ENCODE measurements around the gene PSMB2.

PSMB2 gene

DNA sequence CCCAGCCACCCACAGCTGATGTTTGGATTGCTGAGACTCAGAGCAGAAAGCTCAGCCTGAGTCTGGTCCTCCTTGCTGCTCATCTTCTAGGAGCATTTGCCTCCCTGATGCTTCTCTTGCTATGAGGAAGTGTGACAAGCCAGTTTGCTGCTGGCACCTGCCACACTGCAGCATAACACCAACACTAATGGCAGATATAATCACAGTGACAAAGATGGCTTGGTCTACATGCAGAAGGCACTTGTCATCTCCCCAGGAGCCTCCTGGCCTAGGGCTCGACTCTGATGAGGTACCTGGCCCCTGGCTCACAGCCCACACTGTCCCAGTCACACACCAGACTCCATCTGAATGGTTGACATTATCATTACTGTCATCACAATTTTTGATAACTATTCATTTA lies 13.9 kb upstream of the PSMB2 start:
- DNase-seq: no peak
- in situ Hi-C loops (cut with HindIII; ENCODE audit: low pct_ligation_motif_present, low pct_unique_long_range_greater_than_20kb, low sequenced_read_pairs): no loop called here

- no peak for DNase-seq
- in situ Hi-C loops (cut with HindIII; ENCODE audit: low pct_ligation_motif_present, low pct_unique_long_range_greater_than_20kb, low sequenced_read_pairs): no loop called here
Observed at GRCh38 chr1:35650416-35650815, 9.1 kb upstream of the PSMB2 start.

GRCh38 chr1:35646043-35646442 lies 4.7 kb upstream of the PSMB2 start:
- in situ Hi-C loops (cut with HindIII; ENCODE audit: low pct_ligation_motif_present, low pct_unique_long_range_greater_than_20kb, low sequenced_read_pairs): no loop called here
- peak; percentile 11 for DNase-seq

DNA sequence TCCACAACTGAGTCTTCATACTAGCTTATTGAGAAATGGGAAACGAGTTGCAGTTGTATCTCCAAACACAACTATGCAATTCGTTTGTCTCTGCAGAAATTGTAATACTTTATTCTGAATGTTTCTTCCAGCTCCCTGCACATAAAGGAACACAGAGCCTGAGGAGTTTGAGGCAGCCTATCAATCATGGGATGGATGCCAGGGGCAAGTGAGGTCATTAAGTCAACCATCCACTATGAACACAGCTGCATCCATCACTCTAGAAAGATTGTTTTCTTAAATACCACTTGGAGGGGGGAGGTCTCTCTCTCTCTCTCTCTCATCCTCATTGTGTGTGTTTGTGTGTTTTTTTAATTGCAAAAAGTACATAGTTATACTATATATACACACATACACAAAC lies 2.9 kb upstream of the PSMB2 start:
- in situ Hi-C loops (cut with HindIII; ENCODE audit: low pct_ligation_motif_present, low pct_unique_long_range_greater_than_20kb, low sequenced_read_pairs): no loop called here
- DNase-seq: no peak

DNA sequence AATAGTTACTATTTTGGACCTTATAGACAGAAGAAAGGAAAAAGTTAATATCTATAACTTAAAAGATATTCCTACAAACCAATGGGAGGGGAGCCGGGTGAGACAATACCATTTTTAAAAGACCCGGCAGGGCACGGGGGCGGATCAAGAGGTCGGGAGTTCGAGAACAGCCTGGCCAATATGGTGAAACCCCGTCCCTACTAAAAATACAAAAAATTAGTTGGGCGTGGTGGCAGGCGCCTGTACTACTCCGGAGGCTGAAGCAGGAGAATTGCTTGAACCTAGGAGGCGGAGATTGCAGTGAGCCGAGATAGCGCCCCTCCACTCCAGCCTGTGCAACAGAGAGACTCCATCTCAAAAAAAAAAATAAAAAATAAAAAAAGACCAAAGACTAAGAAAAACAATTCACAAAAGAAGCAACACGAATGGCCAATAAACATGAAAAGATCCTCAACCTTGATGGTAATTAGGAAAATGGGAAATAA lies 1.2 kb upstream of the PSMB2 start:
- in situ Hi-C loops (cut with HindIII; ENCODE audit: low pct_ligation_motif_present, low pct_unique_long_range_greater_than_20kb, low sequenced_read_pairs): no loop called here
- DNase-seq: peak; percentile 38

- peak; percentile 7 for DNase-seq
- in situ Hi-C loops (cut with HindIII; ENCODE audit: low pct_ligation_motif_present, low pct_unique_long_range_greater_than_20kb, low sequenced_read_pairs): no loop called here
Observed at GRCh38 chr1:35640380-35641232, 720 bp downstream of the PSMB2 start.

- in situ Hi-C loops (cut with HindIII; ENCODE audit: low pct_ligation_motif_present, low pct_unique_long_range_greater_than_20kb, low sequenced_read_pairs): no loop called here
- DNase-seq: peak; percentile 65
Observed at GRCh38 chr1:35637401-35637809, 3.9 kb downstream of the PSMB2 start.

GRCh38 chr1:35633547-35633946 lies 7.8 kb downstream of the PSMB2 start:
- in situ Hi-C loops (cut with HindIII; ENCODE audit: low pct_ligation_motif_present, low pct_unique_long_range_greater_than_20kb, low sequenced_read_pairs): no loop called here
- DNase-seq: no peak

- in situ Hi-C loops (cut with HindIII; ENCODE audit: low pct_ligation_motif_present, low pct_unique_long_range_greater_than_20kb, low sequenced_read_pairs): no loop called here
- DNase-seq: no peak
Observed at GRCh38 chr1:35631396-35631795, 9.9 kb downstream of the PSMB2 start.

DNA sequence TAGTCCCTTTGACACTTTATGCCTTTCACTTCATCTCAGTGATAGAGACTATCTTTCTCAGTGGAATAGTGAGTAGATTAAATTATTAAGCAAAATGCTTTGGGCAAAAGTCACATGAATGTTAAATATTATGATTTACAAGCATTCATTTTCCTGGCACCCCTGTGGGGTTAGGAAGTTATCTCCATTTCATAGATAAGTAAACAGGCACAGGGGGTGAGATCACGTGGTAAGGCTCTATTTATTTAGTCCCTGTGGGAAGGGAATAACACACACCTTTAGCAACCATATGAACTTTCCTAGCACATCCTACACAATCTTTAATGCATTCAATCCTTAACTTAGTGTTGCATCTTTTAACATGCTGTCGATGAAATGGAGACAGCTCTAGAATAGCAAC lies 12.3 kb downstream of the PSMB2 start:
- no peak for DNase-seq
- in situ Hi-C loops (cut with HindIII; ENCODE audit: low pct_ligation_motif_present, low pct_unique_long_range_greater_than_20kb, low sequenced_read_pairs): no loop called here

- in situ Hi-C loops (cut with HindIII; ENCODE audit: low pct_ligation_motif_present, low pct_unique_long_range_greater_than_20kb, low sequenced_read_pairs): no loop called here
- DNase-seq: no peak
Observed at GRCh38 chr1:35623832-35624231, 17.5 kb downstream of the PSMB2 start.

DNA sequence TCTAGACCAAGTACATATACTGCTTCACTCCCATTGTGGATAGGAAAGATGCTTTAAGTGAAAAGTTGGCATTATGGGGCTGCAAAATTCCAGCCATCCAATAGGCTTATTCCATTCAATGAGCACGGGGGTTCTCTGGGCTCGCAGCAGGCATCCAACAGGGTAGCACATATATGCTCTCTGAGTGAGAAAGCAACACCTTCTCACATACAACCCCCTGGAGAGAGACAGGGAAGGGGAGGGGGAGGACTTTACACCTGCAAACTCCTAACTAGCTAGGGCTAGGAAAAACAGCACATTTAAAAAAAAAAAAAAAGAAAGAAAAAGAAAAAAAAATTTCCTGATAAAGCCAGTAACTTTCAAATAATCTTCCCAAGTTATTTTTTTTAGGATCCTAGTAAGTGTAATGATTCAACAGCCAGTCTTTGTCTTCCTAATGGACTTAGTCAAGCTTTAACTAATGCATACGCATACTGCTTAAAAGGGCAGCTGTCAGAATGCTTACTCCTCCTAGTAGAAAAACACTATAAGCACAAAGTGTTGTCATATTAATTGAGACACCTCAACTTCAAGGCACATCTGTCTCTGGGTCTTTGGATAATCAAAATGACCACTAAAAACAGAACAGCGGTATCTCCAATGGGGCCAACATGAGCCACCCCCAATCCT lies 18.7 kb downstream of the PSMB2 start:
- in situ Hi-C loops (cut with HindIII; ENCODE audit: low pct_ligation_motif_present, low pct_unique_long_range_greater_than_20kb, low sequenced_read_pairs): no loop called here
- no peak for DNase-seq

DNA sequence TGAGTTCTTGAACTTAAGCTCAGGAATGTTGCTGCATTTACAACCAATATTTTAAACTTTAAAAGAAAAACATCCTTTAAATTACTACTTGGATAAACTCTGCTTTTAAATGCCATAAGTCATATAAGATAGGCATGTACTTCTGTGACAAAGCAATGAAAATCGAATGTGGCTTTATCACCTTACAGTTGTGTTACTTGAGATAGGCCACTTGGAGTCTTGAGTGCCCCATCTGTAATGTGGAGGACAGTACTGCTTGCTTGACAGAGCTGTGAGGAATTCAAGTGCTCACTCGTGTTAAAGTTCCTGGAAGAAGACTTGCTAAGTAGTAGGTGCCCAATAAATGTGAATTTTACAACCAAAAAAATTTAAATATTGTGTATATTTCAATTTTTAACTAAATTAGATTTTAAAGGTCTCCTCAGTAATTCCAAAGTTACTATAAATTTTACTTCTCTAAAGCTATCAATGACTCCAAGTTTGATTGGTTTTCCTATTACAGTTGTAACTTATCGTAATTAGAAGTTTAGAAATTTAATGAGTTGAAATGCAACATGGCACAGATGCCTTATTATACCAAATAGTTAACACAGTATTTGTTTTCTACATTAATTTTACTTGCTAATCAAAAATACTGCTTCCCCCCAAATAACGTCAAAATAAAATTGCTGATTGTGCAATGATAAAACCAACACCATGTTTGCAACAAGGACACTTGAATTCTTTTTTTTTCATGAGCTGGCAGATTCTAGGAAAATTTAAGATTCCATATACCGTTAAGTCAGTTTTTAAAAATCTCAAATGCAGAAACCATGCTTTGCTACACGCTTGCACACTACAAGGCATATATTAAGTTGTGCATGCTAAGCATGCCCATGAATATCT lies 21.8 kb downstream of the PSMB2 start:
- DNase-seq: no peak
- in situ Hi-C loops (cut with HindIII; ENCODE audit: low pct_ligation_motif_present, low pct_unique_long_range_greater_than_20kb, low sequenced_read_pairs): no loop called here

- in situ Hi-C loops (cut with HindIII; ENCODE audit: low pct_ligation_motif_present, low pct_unique_long_range_greater_than_20kb, low sequenced_read_pairs): no loop called here
- DNase-seq: no peak
Observed at GRCh38 chr1:35615440-35615839, 25.9 kb downstream of the PSMB2 start.

GRCh38 chr1:35611655-35612054 lies 29.7 kb downstream of the PSMB2 start:
- in situ Hi-C loops (cut with HindIII; ENCODE audit: low pct_ligation_motif_present, low pct_unique_long_range_greater_than_20kb, low sequenced_read_pairs): no loop called here

GRCh38 chr1:35605867-35606182 lies 35.5 kb downstream of the PSMB2 start:
- DNase-seq: peak; percentile 62
- in situ Hi-C loops (cut with HindIII; ENCODE audit: low pct_ligation_motif_present, low pct_unique_long_range_greater_than_20kb, low sequenced_read_pairs): no loop called here

More at GRCh38 chr1:35611655-35612054, 29.7 kb downstream of the PSMB2 start:
- DNase-seq: no peak

DNA sequence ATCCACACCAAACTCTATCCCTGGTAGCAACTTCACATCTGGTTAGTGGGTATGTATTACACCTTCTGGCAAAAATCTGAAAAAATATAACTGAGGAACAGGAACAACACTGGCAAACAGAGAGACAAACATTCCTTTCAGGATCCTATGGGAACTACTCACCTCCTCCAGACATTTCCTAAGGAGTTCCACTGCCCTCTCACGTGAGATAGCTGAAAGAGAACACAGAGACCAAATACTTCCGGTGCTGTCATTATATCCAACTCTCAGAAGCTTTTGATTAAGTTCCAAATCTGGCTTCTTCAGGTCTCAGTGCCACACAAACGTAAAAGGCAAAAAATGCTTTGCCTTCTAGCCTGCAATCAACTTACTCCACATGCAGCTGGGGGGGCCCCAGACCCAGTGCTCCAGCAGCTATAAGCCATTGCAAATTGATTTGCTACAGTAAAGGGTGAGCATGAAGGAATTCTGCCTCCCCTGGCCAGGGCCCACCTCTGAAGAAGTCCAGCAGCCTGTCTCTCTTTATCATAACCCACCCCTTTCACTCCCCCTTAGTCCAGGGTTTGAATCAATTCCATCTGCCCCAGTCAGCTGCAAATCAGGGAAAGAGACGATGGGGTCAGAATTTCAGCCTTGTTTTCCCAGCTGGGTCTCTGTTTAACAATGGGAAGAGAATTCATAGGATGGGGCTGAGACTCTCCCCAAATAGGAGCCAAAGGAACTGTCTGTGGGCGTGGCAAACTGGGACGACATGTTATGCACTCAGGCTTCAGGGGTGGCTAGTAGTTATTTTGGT lies 36.1 kb downstream of the PSMB2 start:
- in situ Hi-C loops (cut with HindIII; ENCODE audit: low pct_ligation_motif_present, low pct_unique_long_range_greater_than_20kb, low sequenced_read_pairs): no loop called here

GRCh38 chr1:35603941-35604340 lies 37.4 kb downstream of the PSMB2 start:
- in situ Hi-C loops (cut with HindIII; ENCODE audit: low pct_ligation_motif_present, low pct_unique_long_range_greater_than_20kb, low sequenced_read_pairs): no loop called here
- DNase-seq: no peak

More for the DNA sequence above, 36.1 kb downstream of the PSMB2 start:
- DNase-seq: no peak

Data from ACHN (cell line).